Loucy (cell line): ENCODE results near the gene MYO10.

Experiments used
- H2AFZ ChIP-seq: fragments of 200-600 bp; sonication (generic); 2 replicates; pipeline ENCODE4 v1.6.0; 2016; ENCODE audit warnings: antibody characterized with exemption, mild to moderate bottlenecking, low read length, moderate library complexity
- H3F3A ChIP-seq: fragments of 200-600 bp; 2 replicates; pipeline ENCODE4 v1.6.0; 2016; ENCODE audit warnings: antibody characterized with exemption, low read depth, mild to moderate bottlenecking
- H3K27me3 ChIP-seq: fragments of 200-600 bp; sonication (generic); 2 replicates; pipeline ENCODE4 v1.6.1; 2014; ENCODE audit warnings: low read length, mild to moderate bottlenecking; ENCODE audit not compliant: insufficient read depth, poor library complexity, severe bottlenecking
- H3K36me3 ChIP-seq: fragments of 200-600 bp; sonication (generic); 2 replicates; pipeline ENCODE4 v1.6.1; 2016; ENCODE audit warnings: low read length; ENCODE audit not compliant: insufficient read depth
- H3K4me1 ChIP-seq: fragments of 200-600 bp; sonication (generic); 2 replicates; pipeline ENCODE4 v1.5.1; 2014; ENCODE audit warnings: low read length, mild to moderate bottlenecking; ENCODE audit not compliant: insufficient read depth, poor library complexity, severe bottlenecking
- H3K4me2 ChIP-seq: fragments of 200-600 bp; sonication (generic); 2 replicates; pipeline ENCODE4 v1.6.0; 2014; ENCODE audit warnings: antibody characterized with exemption, low read length, low read depth, mild to moderate bottlenecking; ENCODE audit not compliant: poor library complexity, severe bottlenecking
- H3K4me3 ChIP-seq: fragments of 200-600 bp; sonication (generic); 2 replicates; pipeline ENCODE4 v1.5.1; 2014; ENCODE audit warnings: low read length, mild to moderate bottlenecking, mixed read lengths; ENCODE audit not compliant: poor library complexity, severe bottlenecking
- H3K79me2 ChIP-seq: fragments of 200-600 bp; sonication (generic); 2 replicates; pipeline ENCODE4 v1.6.1; 2014; ENCODE audit warnings: low read length; ENCODE audit not compliant: insufficient read depth
- H3K9ac ChIP-seq: fragments of 200-600 bp; sonication (generic); 2 replicates; pipeline ENCODE4 v1.6.0; 2014; ENCODE audit warnings: mild to moderate bottlenecking, low read depth, low read length, moderate library complexity; ENCODE audit not compliant: poor library complexity, severe bottlenecking
- H3K9me2 ChIP-seq: fragments of 200-600 bp; sonication (generic); replicated peaks from 2 replicates; pipeline ENCODE4 v1.6.1; 2016; ENCODE audit warnings: low read depth, low read length, mixed read lengths
- H3K9me3 ChIP-seq: fragments of 200-600 bp; sonication (generic); 2 replicates; pipeline ENCODE4 v1.6.1; 2014; ENCODE audit warnings: mild to moderate bottlenecking, antibody characterized with exemption, low read length, low read depth; ENCODE audit not compliant: insufficient read depth
- H4K20me1 ChIP-seq: fragments of 200-600 bp; sonication (generic); 2 replicates; pipeline ENCODE4 v1.6.0; 2014; ENCODE audit warnings: antibody characterized with exemption, low read length, mild to moderate bottlenecking; ENCODE audit not compliant: insufficient read depth, poor library complexity, severe bottlenecking
- EZH2phosphoT487 ChIP-seq: fragments of 200-600 bp; IDR thresholded peaks from 2 replicates; pipeline ENCODE4 v1.6.1; 2018; ENCODE audit warnings: antibody characterized with exemption, mild to moderate bottlenecking, moderate library complexity, borderline replicate concordance
- TF ChIP-seq, protein P1 (sequence below): fragments of 200-600 bp; sonication (generic); conservative IDR thresholded peaks from 2 replicates; pipeline ENCODE4 v1.5.1; 2014; ENCODE audit warnings: mild to moderate bottlenecking, antibody characterized with exemption, low read length

The MYO10 gene

DNA sequence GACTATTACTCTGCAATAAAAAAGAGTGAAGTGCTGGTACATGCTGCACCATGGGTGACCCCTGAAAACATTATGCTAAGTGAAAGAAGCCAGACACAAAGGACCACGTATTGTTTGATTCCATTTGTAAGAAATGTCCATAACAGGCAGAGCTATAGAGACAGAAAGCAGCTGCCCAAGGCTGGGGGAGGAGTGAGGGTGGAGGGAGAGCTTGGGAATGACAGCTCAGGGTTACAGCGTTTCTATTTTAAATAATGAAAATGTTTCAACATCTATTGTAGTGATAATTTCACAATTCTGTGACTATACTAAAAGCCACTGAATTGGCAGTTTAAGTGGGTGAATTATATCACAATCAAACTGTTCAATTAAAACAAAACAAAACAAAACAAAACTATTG is 81.7 kb downstream of the MYO10 start:
- no peak overlapping the region for H3K4me3 ChIP-seq
- no peaks in the 10 kb centered on the region for H3K9me2 ChIP-seq
- no peak for TF ChIP-seq EZH2phosphoT487
- TF ChIP-seq, protein P1, sequence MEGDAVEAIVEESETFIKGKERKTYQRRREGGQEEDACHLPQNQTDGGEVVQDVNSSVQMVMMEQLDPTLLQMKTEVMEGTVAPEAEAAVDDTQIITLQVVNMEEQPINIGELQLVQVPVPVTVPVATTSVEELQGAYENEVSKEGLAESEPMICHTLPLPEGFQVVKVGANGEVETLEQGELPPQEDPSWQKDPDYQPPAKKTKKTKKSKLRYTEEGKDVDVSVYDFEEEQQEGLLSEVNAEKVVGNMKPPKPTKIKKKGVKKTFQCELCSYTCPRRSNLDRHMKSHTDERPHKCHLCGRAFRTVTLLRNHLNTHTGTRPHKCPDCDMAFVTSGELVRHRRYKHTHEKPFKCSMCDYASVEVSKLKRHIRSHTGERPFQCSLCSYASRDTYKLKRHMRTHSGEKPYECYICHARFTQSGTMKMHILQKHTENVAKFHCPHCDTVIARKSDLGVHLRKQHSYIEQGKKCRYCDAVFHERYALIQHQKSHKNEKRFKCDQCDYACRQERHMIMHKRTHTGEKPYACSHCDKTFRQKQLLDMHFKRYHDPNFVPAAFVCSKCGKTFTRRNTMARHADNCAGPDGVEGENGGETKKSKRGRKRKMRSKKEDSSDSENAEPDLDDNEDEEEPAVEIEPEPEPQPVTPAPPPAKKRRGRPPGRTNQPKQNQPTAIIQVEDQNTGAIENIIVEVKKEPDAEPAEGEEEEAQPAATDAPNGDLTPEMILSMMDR = no peak
- H3K4me1 ChIP-seq = no peaks in the 10 kb centered on the region
- no peaks in the 10 kb centered on the region for H3F3A ChIP-seq
- H3K9ac ChIP-seq = no peak overlapping the region
- H3K9me3 ChIP-seq = no peaks in the 10 kb centered on the region
- no peaks in the 10 kb centered on the region for H4K20me1 ChIP-seq
- no peaks in the 10 kb centered on the region for H3K79me2 ChIP-seq
- H3K4me2 ChIP-seq = no peak overlapping the region
- H3K27me3 ChIP-seq = no peaks in the 10 kb centered on the region
- no peak overlapping the region for H2AFZ ChIP-seq
- no peaks in the 10 kb centered on the region for H3K36me3 ChIP-seq

DNA sequence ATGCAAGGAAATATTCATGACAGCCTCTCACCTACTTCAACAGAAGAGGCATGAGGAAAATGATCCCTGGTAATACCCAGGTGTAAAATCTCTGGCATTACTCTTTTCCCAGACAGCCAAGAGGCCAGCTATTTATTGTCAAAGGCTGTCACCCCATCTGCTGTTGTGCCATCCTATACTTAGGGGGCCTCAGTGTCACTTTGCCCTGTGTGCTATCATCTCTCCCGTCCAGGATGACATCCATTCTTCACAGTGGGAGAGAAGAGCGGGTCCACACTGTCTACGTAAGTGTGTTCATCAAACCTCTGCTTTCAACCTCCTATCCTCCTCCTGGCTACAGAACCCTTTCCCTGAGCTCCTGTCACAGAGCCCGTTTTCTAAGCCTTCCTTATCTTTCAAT is 82.6 kb downstream of the MYO10 start:
- no peaks in the 10 kb centered on the region for H3K9me3 ChIP-seq
- TF ChIP-seq EZH2phosphoT487 = no peak
- TF ChIP-seq, protein P1 = no peak
- H3K36me3 ChIP-seq = no peaks in the 10 kb centered on the region
- H3F3A ChIP-seq = no peaks in the 10 kb centered on the region
- H3K9me2 ChIP-seq = no peaks in the 10 kb centered on the region
- no peak overlapping the region for H2AFZ ChIP-seq
- no peaks in the 10 kb centered on the region for H3K4me1 ChIP-seq
- no peak overlapping the region for H3K9ac ChIP-seq
- no peaks in the 10 kb centered on the region for H4K20me1 ChIP-seq
- H3K79me2 ChIP-seq = no peaks in the 10 kb centered on the region
- H3K4me2 ChIP-seq = no peak overlapping the region
- H3K27me3 ChIP-seq = no peaks in the 10 kb centered on the region
- H3K4me3 ChIP-seq = no peak overlapping the region

DNA sequence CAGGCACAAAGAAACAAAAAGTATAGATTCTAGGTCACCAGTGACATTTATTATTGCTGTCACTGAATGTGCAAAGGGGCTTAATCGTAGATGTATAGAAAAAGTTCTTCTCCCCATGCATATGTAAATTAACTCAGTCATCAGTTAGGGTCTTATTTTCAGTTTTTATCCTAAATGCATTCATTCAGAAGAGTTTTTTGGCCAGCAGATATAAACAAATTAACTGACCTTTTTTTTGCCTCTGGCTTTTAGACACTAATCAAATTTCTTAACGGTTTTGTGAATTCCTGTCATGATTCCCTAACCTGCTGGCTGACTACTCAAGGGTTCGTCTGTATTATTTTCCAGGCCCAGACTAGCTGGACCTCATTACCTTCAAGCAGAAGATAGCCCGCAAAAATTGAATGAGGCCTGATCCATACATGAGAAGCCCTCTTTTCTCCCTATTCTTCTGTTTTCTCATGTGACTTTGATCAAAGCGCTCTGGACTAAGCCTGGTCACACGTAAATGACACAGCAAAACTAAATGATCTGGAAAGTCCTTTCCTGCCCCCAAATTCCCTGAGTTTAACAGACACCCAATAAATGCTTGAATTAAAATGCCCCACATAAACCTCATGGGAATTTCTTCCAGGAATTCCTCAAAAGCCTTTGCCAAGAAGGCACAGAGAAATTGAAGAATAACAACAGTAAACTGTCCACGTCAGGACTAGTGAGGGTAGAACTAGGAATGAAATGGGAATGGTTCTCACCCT is 83.7 kb downstream of the MYO10 start:
- Histone ChIP-seq H3K4me2 (no peak overlapping the region), H3K79me2 (no peaks in the 10 kb centered on the region), H2AFZ (no peak overlapping the region), H3K4me1 (no peaks in the 10 kb centered on the region), H4K20me1 (no peaks in the 10 kb centered on the region), H3K36me3 (no peaks in the 10 kb centered on the region), H3K9me2 (no peaks in the 10 kb centered on the region), H3K27me3 (no peaks in the 10 kb centered on the region), H3K4me3 (no peak overlapping the region), H3F3A (no peaks in the 10 kb centered on the region), H3K9me3 (no peaks in the 10 kb centered on the region), H3K9ac (no peak overlapping the region)
- TF ChIP-seq, protein P1 = no peak
- TF ChIP-seq EZH2phosphoT487 = no peak
